Activated T-cell treated with anti-CD3 and anti-CD28 coated beads for 1 hour (primary cell): Measurements from ENCODE around the gene OCEL1.
A peak's percentile ranks its signal among the peaks of the same experiment; 100 is the strongest.

ENCODE experiments used
- DNase-seq: peaks from one replicate; pipeline ENCODE4 v3.0.0-alpha.2; 2020; ENCODE audit warnings: low read depth

Gene OCEL1

GRCh38 chr19:17210296-17210695, 15.7 kb upstream of the OCEL1 start:
- DNase-seq = no peak

GRCh38 chr19:17211547-17212446, 14.2 kb upstream of the OCEL1 start:
- DNase-seq = no peak

DNA sequence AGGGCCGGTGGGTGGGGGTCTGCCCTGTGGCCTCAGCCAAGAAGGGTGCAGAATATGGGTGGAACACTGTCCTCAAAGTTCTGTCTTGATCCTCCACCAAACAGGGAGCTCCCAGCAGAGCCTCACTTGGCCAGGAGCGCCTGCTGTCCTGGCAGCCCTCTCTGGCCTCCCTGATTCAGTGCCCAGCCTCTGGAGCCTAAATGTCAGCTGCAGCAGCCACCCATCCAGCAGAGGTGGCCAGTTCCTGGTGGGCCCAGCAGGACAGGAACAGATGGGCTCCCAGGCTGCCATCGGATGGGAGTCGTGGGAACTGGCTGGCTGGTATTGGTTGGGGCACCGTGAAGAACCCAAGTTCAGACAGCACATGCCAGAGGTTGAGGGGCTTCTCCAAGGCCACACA, 12.7 kb upstream of the OCEL1 start:
- DNase-seq = no peak

- DNase-seq = no peak
Observed at GRCh38 chr19:17214508-17215126, 11.4 kb upstream of the OCEL1 start.

- DNase-seq = peak; percentile 77
Observed at GRCh38 chr19:17215127-17215971, 10.7 kb upstream of the OCEL1 start, which contains the start of gene USE1. Gene USE1, plus strand, starts transcription at chr19:17215357. Its CDS starts 49 bp downstream, at chr19:17215406.

DNA sequence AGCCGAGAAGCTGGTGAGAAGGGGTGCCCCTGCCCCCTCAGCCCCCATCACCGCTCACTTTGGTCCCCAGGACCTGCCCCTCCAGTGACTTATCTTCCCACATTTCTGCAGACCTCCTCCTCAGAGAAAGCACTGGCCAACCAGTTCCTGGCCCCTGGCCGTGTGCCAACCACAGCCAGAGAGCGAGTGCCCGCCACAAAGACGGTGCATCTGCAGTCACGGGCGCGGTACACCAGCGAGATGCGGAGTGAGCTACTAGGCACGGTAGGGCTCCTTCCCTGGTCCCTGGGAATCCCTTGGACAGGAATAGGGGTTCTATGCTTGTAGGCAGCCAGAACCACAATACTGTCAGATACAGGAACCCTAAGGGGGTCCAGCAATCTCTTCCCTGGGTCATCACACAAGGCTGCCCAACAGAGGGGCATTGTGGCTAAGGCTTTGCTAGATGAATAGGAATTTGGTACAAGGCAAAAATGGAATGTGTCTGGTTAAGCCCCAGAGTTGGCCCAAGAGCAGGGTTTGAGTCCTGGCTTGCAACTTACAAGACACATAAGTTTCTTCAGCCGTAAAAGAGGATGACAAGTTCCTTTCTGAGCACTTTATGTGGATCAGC, 9.9 kb upstream of the OCEL1 start:
- DNase-seq = no peak

DNA sequence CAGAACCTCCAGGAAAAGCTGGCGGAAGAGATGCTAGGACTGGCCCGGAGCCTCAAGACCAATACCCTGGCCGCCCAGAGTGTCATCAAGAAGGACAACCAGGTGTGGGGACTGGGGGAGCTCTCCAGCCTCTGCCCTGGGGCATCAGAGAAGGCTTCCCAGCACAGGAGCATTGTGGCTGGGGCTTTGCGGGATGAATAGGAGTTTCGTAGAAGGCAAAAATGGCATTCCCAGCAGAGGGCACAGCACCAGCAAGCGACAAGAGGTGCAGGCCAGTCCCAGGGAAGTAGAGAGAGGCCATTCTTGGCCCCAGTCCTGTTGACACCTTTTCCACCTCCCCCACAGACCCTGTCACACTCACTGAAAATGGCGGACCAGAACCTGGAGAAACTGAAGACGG, 6.7 kb upstream of the OCEL1 start:
- DNase-seq = no peak

DNA sequence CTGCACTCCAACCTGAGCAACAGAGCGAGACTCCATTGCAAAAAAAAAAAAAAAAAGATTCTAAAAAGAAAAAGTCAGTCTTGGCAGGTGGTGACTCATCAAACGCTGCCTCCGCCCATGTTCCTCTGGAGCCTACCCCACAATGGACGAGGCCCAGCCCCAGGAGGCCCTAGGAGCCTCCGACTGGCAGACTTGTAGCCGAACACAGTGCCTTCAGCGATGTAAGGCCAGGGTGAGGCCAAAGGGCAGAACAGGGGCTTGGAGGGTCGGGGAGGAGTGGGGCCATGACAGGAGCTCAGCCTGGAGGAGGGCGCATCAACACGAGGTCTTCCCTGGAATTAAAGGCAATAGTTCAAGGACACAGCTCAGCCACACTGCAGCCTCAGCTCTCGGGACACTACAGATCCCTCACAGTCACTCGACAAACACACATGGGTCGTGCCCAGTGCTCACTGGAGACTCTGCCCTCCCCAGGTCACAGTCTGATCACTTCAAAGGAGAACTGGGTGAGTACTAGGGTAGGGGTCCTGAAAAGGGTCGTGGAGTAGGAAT, 5.7 kb upstream of the OCEL1 start:
- no peak for DNase-seq

- DNase-seq = no peak
Observed at GRCh38 chr19:17225053-17225452, 973 bp upstream of the OCEL1 start.

GRCh38 chr19:17227798-17228367, 1.9 kb downstream of the OCEL1 start:
- DNase-seq = no peak

GRCh38 chr19:17229890-17230289, 3.9 kb downstream of the OCEL1 start:
- no peak for DNase-seq

GRCh38 chr19:17232258-17232657, 6.2 kb downstream of the OCEL1 start:
- DNase-seq = no peak

- peak; percentile 40 for DNase-seq
Observed at GRCh38 chr19:17234911-17235299, 8.9 kb downstream of the OCEL1 start.

DNA sequence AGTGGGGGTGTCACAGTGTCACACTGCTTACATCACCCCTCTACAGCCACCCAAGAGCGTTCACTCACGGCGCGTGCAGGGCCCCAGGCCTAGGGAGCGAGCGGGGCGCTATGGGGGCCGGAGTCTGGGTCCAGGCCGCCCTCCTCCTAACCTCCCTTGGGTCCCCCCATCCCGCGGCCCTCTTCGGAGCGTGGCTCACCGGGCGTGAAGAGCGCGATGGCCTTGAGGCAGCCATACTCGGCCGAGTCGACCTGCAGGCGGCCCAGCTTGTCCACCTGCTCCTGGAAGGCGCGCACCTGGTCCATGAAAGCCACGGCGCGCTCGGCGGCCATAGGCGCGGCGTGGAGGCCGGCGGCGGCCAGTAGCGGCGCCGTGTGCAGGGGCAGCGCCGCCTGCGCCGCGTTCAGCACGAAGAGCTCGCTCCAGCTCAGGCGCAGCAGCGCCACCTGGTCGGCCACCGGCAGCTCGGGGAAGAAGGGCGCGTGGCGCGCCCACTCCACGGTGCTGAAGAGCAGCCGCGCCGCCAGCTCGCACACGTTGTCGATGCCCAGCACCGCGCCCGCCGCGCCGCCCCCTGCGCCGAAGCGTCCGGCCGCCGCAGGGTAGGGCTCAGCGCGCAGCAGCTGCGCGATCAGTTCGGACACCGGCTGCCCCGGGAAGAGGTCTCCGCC, 9.4 kb downstream of the OCEL1 start:
- peak; percentile 64 for DNase-seq

GRCh38 chr19:17235971-17236777, 10.1 kb downstream of the OCEL1 start:
- no peak for DNase-seq

DNA sequence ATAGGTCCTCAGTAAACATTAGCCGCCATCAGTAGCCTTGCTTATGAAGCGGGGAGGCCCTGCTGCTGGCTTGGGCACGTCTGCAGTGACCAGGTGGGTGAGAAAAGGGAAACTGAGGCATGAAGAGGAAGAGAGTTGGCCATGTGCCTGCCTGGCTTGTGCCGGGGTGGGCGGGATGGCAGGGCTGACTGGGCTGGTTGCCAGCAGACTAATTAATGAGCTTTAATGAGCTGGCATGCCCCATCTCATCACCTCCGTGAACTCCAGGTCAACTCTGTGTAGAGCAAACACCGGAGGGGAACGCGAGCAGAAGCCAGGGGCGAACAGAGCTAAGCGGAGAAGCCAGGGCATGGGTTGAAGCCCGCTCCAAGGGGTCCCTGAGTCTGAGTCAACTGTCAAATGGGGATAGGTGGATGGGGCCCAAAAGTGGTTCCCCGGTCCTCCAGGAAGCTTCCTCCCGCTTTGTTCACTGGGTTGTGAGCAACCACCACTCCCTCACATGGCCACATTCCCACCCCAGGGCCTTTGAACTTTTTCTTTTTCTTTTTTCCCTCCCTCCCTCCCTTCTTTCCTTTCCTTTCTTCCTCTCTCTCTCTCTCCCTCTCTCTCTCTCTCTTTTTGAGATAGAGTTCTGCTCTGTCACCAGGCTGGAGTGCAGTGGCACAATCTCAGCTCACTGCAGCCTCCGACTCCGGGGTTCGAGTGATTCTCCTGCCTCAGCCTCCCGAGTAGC, 11.0 kb downstream of the OCEL1 start:
- DNase-seq = no peak

DNA sequence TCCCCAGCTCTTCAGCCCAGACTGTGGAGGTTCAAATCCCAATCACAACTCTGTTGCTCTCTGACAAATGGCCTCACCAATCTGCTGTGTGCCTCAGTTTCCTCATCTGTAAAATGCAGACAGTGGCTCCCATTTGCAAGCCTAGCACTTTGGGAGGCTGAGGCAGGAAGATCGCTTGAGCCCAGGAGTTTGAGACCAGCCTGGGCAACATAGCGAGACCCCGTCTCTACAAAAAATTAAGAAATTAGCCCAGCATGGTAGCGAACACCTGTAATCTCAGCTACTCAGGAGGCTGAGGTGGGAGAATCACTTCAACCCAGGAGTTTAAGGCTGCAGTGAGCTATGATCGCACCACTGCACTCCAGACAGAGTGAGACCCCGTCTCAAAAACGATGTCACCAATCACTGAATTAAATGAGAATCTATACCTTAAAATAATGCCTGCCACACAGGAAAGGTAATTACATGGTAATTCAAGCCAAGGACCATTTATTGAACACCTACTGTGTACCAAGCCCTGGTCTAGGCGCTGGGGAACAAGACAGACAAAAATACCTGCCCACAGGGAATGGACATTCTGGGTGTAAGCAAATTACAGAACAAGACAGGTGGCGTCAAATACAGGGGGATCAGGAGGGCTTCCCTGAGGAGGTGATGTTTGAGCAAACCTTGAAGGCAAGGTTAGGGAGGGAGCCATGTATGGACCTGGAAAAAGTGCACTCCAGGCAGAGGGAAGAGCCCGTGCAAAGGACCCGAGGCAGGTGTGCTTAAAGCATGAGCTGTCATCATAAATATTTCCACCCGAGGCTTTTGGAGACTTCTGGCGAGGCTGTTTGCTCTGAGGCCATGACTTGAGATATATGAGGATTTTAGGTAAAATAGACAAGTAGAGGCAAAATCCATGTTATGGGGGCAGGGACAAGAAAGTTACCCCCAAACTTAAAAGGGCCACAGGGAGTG, 12.0 kb downstream of the OCEL1 start:
- DNase-seq = no peak
